Activated T-cell treated with anti-CD3 and anti-CD28 coated beads, Interleukin-2, amount 50 U/mL, for 24 hours (primary cell): ENCODE data around the gene CDH4.

Experiments
- DNase-seq: peaks from one replicate; pipeline ENCODE4 v3.0.0-alpha.2; 2020
- H3K27ac Mint-ChIP-seq: 2 replicates; pipeline ENCODE4 v1.8.0; 2020; ENCODE audit warnings: mild to moderate bottlenecking, mixed read lengths
- H3K27me3 Mint-ChIP-seq: 2 replicates; pipeline ENCODE4 v1.8.0; 2020; ENCODE audit warnings: mixed read lengths
- H3K36me3 Mint-ChIP-seq: 2 replicates; pipeline ENCODE4 v1.8.0; 2020; ENCODE audit warnings: low read depth, mixed read lengths
- H3K4me1 Mint-ChIP-seq: 2 replicates; pipeline ENCODE4 v1.8.0; 2020; ENCODE audit warnings: low read depth, mixed read lengths
- H3K4me3 Mint-ChIP-seq: 2 replicates; pipeline ENCODE4 v1.8.0; 2020; ENCODE audit warnings: mild to moderate bottlenecking, moderate library complexity, mixed read lengths
- H3K9me3 Mint-ChIP-seq: 2 replicates; pipeline ENCODE4 v1.8.0; 2020; ENCODE audit warnings: mixed read lengths

The CDH4 gene

DNA sequence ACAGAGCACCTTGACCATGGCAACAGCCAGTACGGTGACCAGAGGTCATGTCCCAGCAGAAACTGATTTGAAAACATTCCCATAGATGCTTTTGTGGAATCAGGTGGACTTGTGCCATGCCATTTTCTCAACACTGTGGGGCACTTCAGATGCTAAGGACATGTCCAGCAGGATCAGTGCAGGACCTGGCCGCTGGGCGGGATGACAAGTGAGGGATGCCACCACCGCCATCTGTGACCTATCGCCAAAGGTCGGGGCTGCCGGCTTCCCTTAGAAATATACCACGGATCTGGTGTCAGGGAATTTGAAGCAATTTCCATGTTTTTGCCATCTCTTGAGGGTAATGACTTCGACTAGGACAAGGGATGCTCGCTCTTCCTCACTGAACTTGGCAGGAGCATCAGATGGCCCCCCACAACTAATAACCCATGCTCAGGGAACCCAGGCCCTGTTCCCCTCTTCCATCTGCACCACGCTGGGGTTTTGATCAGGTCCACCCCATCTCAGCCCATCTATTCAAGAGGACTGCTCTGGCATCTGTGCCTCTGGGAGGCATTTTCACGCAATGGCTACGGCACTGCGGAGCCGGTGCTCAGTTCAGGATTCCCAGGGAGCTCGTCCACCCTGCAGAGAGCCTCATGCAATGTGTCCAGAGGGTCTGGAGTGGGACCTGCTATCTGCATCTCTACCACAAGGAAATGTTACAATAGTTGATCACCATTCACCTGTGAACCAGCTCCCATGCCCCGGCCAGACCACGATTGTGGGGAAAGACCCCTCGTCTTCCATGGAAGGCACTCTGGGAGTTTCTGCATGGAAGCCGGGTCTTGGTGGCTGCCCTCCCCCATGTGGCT lies 511.1 kb downstream of the CDH4 start:
- Mint-ChIP-seq H3K27me3 (no peaks in the 10 kb centered on the region), H3K4me1 (no peaks in the 10 kb centered on the region), H3K4me3 (no peak overlapping the region), H3K27ac (no peak overlapping the region), H3K9me3 (no peaks in the 10 kb centered on the region), H3K36me3 (no peaks in the 10 kb centered on the region)
- DNase-seq: no peak

DNA sequence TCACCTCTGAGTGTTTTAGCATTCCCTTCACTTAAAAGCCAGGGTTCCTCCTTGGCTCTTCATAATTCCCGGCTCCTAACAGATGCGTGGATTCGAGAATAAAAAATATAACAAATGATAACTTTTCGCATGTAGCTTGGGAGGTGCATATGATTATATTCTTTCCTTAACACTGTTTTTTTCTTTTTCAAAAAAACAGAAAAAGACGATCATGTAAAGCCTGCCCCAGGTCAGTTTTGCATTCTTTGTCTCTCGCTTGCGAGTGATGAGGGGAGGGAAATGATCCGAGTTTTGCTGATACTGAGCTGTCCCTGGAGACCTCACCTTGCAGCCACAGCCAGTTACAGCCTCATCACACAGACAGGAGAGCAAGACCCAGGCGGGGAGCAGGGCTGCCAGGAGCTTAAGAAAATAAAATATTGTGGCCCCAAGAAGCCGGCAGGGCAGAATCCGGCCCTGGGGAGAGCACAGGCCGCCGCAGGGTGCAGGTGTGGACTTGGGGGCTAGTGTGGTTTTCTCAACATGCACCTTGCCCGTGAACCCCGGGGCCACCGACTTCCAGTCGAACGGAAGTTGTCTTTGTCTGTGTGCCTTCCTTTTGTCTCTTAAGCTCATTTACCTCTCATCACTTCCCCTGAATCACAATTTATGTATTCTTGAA lies 511.8 kb downstream of the CDH4 start:
- no peak for DNase-seq
- no peaks in the 10 kb centered on the region for H3K9me3 Mint-ChIP-seq
- no peak overlapping the region for H3K4me3 Mint-ChIP-seq

DNA sequence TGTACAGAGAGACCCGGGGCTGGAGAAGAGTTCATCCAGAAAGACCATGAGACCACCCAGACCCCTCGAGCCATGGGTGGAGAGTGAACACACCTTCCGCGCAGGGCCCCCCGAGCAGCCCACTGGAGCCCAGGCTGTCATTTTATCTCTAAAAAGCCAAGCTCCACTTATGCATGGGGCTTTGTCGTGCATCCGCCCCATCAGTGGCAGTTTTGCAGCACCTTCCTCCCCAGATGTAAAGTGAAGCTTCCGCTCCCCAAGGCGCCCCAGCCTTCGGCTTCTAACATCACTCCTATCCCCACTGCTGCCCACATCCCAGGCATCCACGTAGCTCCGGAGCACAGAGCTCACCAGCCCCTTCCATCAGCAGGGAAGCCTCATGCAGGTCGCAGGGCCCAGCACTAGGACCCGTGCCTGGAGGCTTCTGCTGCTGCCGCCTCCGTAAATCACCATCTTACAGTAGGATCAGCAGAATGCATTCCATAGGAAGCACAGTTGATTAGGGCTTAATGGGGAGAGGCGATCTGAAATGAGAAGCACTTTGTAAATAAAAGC lies 512.5 kb downstream of the CDH4 start:
- Mint-ChIP-seq H3K4me3 (no peak overlapping the region), H3K4me1 (no peaks in the 10 kb centered on the region), H3K36me3 (no peaks in the 10 kb centered on the region), H3K9me3 (no peaks in the 10 kb centered on the region), H3K27ac (no peak overlapping the region), H3K27me3 (no peaks in the 10 kb centered on the region)
- DNase-seq: no peak

More for the DNA sequence above, 511.8 kb downstream of the CDH4 start:
- Mint-ChIP-seq H3K27ac (no peak overlapping the region), H3K4me1 (no peaks in the 10 kb centered on the region), H3K27me3 (no peaks in the 10 kb centered on the region), H3K36me3 (no peaks in the 10 kb centered on the region)

DNA sequence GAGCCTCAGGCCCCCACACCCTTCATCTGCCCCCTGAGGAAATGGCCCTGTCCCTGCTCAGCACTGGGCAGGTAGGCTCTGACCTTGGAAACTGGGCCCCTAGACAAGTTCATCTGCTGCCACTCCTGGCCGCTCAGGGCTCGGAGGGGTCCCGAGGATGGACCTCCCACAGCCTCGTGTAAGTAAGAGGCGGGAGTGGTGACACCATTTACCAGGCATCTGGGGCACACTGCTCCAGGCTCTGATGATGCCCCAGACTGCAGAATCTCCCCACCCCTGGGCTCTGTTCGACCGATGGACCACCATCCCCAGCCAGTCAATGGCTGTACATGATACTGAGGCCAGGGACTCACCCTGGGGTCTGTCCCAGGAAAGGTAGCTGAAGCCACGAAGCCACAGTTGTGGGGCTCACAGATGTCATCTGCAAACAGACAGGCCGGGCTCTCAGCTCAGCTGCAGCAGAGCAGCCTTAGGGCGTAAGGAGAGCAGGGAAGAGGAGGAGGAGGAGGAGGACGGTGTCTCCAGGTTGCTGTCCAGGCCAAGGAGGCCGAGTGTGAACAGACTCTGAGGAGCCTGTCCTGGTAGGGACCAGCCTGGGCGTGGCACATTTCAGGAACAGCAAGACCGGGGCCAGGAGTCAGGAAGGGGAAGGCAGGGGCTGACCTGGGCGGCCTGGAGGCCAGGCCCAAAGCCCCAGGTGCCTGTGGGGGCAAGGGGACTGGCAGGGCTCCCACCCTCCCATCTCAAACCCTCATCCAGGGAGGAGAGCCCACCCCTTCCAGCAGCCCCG lies 513.2 kb downstream of the CDH4 start:
- no peak overlapping the region for H3K4me3 Mint-ChIP-seq
- H3K27me3 Mint-ChIP-seq: no peaks in the 10 kb centered on the region
- no peak overlapping the region for H3K27ac Mint-ChIP-seq
- no peaks in the 10 kb centered on the region for H3K9me3 Mint-ChIP-seq
- H3K4me1 Mint-ChIP-seq: no peaks in the 10 kb centered on the region
- no peak for DNase-seq
- no peaks in the 10 kb centered on the region for H3K36me3 Mint-ChIP-seq

DNA sequence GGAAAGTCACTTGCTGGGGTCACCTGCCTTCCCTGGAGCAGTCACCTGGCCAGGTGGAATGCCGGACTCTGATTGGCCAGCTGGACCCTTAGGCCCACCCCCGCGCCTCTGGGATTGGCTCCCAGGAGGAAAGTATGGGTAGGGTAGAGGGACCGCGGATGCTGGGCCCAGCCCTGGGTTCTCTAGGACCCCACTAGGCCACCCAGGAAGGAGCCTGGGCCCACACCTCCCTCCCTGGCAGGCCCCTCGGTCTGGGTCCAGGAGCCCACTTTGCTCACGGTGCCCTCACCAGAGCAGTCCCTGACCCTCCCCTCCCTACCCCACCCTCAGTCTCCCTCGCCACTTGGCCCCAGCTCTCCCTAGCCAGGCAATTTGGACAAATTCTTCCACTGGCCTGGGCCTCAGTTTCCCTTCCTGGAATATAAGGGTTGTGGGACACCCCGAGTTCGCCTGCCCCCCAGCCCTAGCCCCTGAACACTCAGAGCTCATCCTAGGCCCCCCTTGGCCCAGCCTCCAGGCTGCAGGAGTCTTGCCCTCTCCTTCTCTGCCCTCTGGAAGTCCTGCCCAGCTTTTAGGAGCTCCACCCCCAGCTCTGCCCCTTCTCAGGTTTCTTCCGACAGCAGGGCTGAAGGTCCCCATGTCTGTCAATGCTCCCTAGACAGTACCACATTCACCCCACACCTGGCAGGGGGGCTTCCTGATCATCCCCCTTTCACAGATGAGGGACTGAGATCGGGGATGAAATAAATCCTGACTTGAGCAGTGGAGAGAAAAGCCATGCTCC lies 514.0 kb downstream of the CDH4 start:
- Mint-ChIP-seq H3K36me3 (no peaks in the 10 kb centered on the region), H3K4me1 (no peaks in the 10 kb centered on the region), H3K9me3 (no peaks in the 10 kb centered on the region), H3K4me3 (no peak overlapping the region), H3K27ac (no peak overlapping the region), H3K27me3 (no peaks in the 10 kb centered on the region)
- DNase-seq: no peak

DNA sequence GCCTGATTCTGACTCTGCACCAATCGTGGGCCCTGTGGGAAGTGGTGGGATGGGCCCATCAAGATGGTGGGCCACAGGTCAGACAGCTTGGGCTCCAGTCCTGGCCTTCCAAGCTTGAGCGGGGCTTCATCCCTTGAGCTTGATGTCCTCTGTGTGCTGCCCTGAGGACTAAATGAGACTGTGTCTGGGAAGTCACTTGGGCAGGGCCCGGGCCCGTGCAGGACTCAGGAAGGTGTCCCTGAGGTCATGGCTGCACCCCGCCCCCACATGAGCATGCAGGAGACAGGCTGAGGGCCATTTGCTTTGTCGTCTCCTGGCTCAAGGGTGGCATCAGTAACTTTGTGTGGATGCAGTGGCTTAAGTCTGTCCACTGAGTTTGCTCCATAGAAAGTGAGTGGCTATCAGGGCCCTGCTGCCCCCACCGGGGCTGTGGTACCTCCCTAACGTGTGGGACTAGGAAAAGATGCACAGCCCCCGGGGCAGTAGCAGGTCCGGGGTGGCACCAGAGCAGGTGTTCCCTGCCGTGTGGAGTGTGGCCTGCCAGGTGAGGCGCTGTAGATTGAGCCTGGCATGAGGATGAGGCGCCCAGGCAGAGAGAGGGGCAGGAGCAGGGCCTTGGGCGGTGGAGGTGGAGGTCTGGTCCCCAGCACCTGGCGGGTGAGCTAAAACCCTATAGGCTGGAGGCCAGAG lies 515.0 kb downstream of the CDH4 start:
- Mint-ChIP-seq H3K36me3 (no peaks in the 10 kb centered on the region), H3K4me1 (no peaks in the 10 kb centered on the region), H3K4me3 (no peak overlapping the region), H3K27me3 (no peaks in the 10 kb centered on the region), H3K9me3 (no peaks in the 10 kb centered on the region), H3K27ac (no peak overlapping the region)
- no peak for DNase-seq

DNA sequence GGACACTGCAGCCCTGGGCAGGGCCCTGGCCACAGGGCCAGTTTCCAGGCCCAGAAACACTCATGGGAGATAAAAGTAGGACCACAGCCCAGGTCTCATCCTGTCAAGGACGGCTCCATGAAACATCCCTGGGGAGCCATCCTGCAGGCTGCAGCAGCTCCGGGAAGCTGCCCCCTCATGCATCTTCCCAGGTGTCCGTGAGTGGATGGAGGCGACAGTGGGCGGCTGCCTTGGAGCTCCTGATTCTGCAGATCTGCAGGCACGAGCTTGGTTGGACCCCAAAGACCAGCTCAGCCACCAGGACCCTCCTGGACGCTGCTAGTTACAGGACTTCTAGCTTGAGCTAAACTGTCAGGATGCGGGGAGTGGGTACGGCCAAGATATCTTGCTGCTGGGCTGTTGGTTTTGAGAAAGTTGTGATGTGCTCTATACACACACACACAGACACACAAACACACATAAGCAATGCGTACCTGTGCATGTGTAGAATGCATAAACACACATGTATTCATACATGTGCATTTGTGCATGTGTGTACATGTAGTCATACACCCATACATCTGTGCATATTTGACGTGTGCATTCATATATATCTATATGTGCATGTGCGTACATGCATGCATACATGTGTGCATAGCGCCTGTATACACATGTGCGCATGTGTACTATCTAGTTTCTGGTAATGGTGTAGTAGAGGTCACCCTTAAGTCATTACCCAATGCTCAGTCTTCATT lies 515.9 kb downstream of the CDH4 start:
- no peak overlapping the region for H3K27ac Mint-ChIP-seq
- H3K9me3 Mint-ChIP-seq: no peaks in the 10 kb centered on the region
- H3K4me1 Mint-ChIP-seq: no peaks in the 10 kb centered on the region
- H3K27me3 Mint-ChIP-seq: no peaks in the 10 kb centered on the region
- H3K36me3 Mint-ChIP-seq: no peaks in the 10 kb centered on the region
- no peak for DNase-seq
- H3K4me3 Mint-ChIP-seq: no peak overlapping the region

DNA sequence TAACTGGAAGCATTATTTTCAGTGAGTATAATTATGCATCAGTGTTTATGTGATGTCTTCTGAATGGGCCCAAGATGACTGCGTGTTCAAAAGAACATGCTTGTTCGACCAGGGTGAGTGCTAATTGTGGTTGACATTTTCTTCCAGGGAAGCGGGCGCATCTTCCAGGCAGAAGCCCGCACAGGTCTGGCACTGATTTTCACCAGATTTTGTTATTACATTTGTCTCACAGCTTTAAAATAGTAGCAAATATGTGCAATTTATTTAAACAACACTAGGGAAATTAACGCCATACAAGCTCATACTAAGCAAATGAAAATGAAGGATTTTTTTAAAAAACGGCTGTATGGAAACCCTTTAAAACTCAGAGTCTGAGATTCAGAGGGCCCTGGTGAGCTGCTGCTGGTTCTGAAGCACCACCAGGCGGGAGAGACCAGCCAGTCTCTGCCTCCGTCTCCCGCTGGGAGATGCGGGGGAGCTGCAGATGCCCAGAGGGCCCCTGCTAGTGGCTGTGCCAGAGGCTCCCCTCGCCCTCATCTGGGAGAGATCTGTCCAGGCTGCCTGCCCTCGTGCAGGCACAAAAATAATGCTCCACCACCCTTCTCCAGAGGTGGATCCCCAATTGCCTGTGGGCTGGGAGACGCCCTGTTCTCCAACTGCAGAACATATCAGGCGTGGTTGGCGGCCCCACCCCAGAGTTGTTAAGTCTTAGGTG lies 516.7 kb downstream of the CDH4 start:
- Mint-ChIP-seq H3K36me3 (no peaks in the 10 kb centered on the region), H3K4me3 (no peak overlapping the region), H3K4me1 (no peaks in the 10 kb centered on the region), H3K9me3 (no peaks in the 10 kb centered on the region), H3K27me3 (no peaks in the 10 kb centered on the region), H3K27ac (no peak overlapping the region)
- DNase-seq: no peak

DNA sequence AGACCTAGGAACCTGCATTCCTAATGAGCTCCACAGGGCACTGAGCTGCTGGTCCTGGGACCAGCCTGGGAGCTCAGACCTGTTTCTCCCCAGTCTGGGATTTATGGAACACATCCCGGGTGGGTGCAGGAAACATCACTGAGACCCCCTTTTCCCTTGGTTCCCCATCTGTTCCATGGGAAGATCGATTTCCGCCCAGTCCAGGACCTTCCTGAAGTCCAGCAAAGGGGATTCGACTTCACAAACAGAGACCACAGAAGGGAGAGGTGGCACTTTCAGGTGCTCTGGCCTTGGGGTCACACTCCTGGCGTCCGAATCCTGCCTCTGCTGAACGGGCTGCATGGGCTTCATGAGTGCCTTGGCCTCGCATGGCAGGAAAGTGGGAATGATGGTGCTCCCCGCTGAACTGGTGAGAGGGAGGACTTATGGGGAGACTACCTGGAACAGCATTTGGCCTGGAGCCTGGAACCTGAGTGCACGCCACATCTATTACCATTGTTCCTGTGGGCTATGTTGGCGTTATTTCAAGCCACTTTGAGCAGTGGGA lies 517.3 kb downstream of the CDH4 start:
- Mint-ChIP-seq H3K27ac (no peak overlapping the region), H3K4me3 (no peak overlapping the region), H3K36me3 (no peaks in the 10 kb centered on the region), H3K9me3 (no peaks in the 10 kb centered on the region), H3K27me3 (no peaks in the 10 kb centered on the region), H3K4me1 (no peaks in the 10 kb centered on the region)
- no peak for DNase-seq

DNA sequence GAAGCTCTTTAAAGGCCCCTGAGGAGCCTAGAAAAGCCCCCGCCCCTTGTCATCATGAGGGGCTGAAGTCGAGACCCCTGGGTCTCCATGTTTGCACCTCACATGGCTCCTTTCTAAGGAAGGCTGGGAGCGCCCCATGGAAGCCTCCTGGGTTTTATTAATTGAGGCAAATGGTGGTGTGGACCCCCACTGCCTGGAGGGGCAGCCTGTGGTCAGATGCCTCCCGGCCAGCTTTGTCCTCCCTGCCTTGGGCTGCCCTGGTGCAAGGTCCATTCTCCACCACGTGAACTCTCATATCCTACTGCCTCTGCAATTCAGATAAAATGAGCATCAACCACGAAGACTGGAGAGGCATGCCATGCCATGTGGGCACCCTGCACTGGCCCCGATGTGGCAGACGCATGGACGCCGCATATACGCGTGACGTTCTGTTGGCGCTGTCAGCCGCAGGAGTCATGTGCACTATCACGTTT lies 518.1 kb downstream of the CDH4 start:
- H3K4me3 Mint-ChIP-seq: no peak overlapping the region
- DNase-seq: no peak
- H3K27ac Mint-ChIP-seq: no peak overlapping the region
- no peaks in the 10 kb centered on the region for H3K4me1 Mint-ChIP-seq
- H3K36me3 Mint-ChIP-seq: no peaks in the 10 kb centered on the region
- peaks cover 2% of the 10 kb centered on the region for H3K27me3 Mint-ChIP-seq
- H3K9me3 Mint-ChIP-seq: no peaks in the 10 kb centered on the region

DNA sequence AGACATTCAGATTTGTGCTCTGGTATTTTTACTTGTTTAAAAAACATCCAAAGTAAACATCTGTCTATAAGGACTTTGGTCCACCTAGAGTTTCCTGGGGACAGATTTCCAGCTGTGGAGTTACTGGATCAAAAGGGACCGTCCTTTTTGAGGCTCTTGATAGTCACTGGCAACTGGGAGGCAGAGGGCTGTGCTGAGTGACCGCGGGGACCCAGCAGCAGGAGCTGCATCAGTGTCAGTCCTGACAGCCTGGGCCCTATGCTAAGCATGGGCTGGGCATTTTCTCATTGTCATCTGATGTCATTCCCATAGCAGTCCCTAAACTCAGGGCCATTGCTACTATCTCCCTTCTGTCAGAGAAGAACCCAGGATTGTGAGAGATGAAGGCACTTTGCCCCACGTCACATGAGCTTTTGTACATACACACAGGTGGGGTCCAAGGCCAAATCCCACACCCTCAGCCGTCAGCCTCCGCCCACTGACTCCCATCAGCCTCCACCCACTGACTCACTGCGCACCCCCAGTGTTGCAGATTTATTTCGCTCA lies 519.8 kb downstream of the CDH4 start:
- Mint-ChIP-seq H3K27me3 (peaks cover 2% of the 10 kb centered on the region), H3K27ac (no peak overlapping the region), H3K4me3 (no peak overlapping the region), H3K36me3 (no peaks in the 10 kb centered on the region), H3K9me3 (no peaks in the 10 kb centered on the region), H3K4me1 (no peaks in the 10 kb centered on the region)
- no peak for DNase-seq
